IMR-90 (cell line): ENCODE results near the gene PLEKHJ1.

Experiments used
- BHLHE40 ChIP-seq: fragments of 150-350 bp; IDR thresholded peaks from 2 replicates; pipeline ENCODE4 v1.6.1; 2016; ENCODE audit warnings: mild to moderate bottlenecking, low read depth, low read length
- CEBPB ChIP-seq: IDR thresholded peaks from 2 replicates; pipeline ENCODE4 v1.6.1; 2012; ENCODE audit warnings: low read depth, low read length, improper control_type of control experiment
- CHD1 ChIP-seq: IDR thresholded peaks from 2 replicates; pipeline ENCODE4 v1.6.1; 2012; ENCODE audit warnings: low read depth, low read length, improper control_type of control experiment
- CTCF ChIP-seq: conservative IDR thresholded peaks from 2 replicates; pipeline ENCODE4 v1.5.1; 2012; ENCODE audit warnings: mild to moderate bottlenecking, low read depth, low read length, improper control_type of control experiment
- MAFK ChIP-seq: IDR thresholded peaks from 2 replicates; pipeline ENCODE4 v1.6.1; 2012; ENCODE audit warnings: low read depth, low read length, improper control_type of control experiment
- MAZ ChIP-seq: IDR thresholded peaks from 2 replicates; pipeline ENCODE4 v1.6.1; 2012; ENCODE audit warnings: low read depth, mild to moderate bottlenecking, low read length, improper control_type of control experiment, moderate library complexity, borderline replicate concordance
- MXI1 ChIP-seq: IDR thresholded peaks from 2 replicates; pipeline ENCODE4 v1.6.1; 2012; ENCODE audit warnings: low read depth, mild to moderate bottlenecking, low read length, moderate library complexity, borderline replicate concordance
- NFE2L2 ChIP-seq: fragments of 150-350 bp; IDR thresholded peaks from 2 replicates; pipeline ENCODE4 v1.6.1; 2016; ENCODE audit warnings: low read depth, mild to moderate bottlenecking, low read length
- POLR2A ChIP-seq: IDR thresholded peaks from 2 replicates; pipeline ENCODE4 v1.6.1; 2012; ENCODE audit warnings: mild to moderate bottlenecking, low read depth, low read length
- RAD21 ChIP-seq: IDR thresholded peaks from 2 replicates; pipeline ENCODE4 v1.6.1; 2012; ENCODE audit warnings: low read length, improper control_type of control experiment
- RFX5 ChIP-seq: IDR thresholded peaks from 2 replicates; pipeline ENCODE4 v1.8.0; 2012; ENCODE audit warnings: low read depth, mild to moderate bottlenecking, low read length, moderate library complexity
- SMC3 ChIP-seq: fragments of 150-350 bp; IDR thresholded peaks from 2 replicates; pipeline ENCODE4 v1.6.1; 2016; ENCODE audit warnings: low read depth, mild to moderate bottlenecking, antibody characterized with exemption, low read length, moderate library complexity
- USF2 ChIP-seq: fragments of 150-350 bp; IDR thresholded peaks from 2 replicates; pipeline ENCODE4 v1.6.1; 2017; ENCODE audit warnings: mild to moderate bottlenecking, antibody characterized with exemption, low read length, low read depth
- TF ChIP-seq, protein P1 (sequence below): fragments of 150-350 bp; IDR thresholded peaks from 2 replicates; pipeline ENCODE4 v1.6.1; 2016; ENCODE audit warnings: low read depth, mild to moderate bottlenecking, low read length, moderate library complexity, borderline replicate concordance

GRCh38 chr19:2193807-2194206 is 42.3 kb downstream of the PLEKHJ1 start:
- TF ChIP-seq CTCF (no peak), SMC3 (no peak), RFX5 (no peak), POLR2A (no peak), RAD21 (no peak), USF2 (no peak), CEBPB (no peak), MXI1 (no peak), MAZ (no peak), BHLHE40 (no peak), CHD1 (no peak), MAFK (no peak), NFE2L2 (no peak)
- TF ChIP-seq, protein P1, sequence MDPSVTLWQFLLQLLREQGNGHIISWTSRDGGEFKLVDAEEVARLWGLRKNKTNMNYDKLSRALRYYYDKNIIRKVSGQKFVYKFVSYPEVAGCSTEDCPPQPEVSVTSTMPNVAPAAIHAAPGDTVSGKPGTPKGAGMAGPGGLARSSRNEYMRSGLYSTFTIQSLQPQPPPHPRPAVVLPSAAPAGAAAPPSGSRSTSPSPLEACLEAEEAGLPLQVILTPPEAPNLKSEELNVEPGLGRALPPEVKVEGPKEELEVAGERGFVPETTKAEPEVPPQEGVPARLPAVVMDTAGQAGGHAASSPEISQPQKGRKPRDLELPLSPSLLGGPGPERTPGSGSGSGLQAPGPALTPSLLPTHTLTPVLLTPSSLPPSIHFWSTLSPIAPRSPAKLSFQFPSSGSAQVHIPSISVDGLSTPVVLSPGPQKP, result no peak
